WI38 (cell line): ENCODE measurements around the gene ADCK1.
A peak's percentile ranks its signal among the peaks of the same experiment; 100 is the strongest.

Experiments
- H3K4me3 ChIP-seq: 2 replicates; pipeline ENCODE4 v1.5.1; 2011; ENCODE audit warnings: low read depth, mild to moderate bottlenecking, control low read depth, low read length
- CTCF ChIP-seq: IDR thresholded peaks from 2 replicates; pipeline ENCODE4 v1.5.1; 2012; ENCODE audit warnings: low read depth, mild to moderate bottlenecking, control low read depth, low read length

The ADCK1 gene

GRCh38 chr14:77856941-77857340 lies 57.0 kb downstream of the ADCK1 start:
- TF ChIP-seq CTCF, result no peak
- H3K4me3 ChIP-seq, result no peak overlapping the region

GRCh38 chr14:77859934-77860570 lies 60.1 kb downstream of the ADCK1 start:
- TF ChIP-seq CTCF, result no peak
- H3K4me3 ChIP-seq, result no peak overlapping the region

DNA sequence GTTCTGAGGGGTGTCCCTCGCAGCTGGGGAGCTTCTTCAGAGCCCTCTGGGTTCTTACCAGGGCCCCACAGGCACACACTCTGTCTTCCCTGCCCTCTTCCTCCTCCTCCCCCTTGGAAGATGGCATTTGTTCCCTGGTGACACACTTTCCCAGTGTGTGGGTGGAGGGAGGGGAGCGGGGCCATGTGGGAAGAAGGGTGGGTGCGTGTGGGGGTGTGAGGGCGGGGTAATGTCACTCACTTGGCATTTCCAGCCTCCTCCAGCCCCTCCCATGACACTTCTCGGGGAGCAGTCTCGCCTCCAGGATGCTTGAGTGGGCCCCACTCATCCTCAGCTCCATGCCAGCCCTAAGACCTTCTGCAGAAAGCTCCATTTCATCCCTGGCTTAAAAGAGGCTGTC lies 61.3 kb downstream of the ADCK1 start:
- no peak for TF ChIP-seq CTCF
- no peak overlapping the region for H3K4me3 ChIP-seq

- no peak overlapping the region for H3K4me3 ChIP-seq
- TF ChIP-seq CTCF, result peak; percentile 99
These were observed 62.4 kb downstream of the ADCK1 start for GRCh38 chr14:77862154-77862786.

DNA sequence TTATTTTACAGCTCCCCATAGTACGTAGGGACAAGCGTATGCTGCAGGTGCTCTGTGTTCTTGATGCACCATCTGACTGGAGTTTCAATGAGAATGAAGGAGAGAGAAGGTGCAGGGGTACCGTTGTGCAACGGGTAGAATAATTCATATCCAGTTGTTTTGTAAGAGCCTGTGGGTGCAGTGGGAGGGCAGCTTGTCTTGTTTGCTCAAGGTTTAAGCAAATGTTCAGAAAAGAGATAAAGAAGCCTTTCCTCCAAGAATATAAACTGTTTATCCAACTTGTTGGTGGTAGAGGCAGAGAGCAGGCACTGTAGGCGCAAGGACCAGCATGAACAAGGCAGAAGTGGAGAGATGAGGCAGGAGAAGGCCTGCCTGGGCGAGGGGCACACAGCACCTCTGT lies 64.2 kb downstream of the ADCK1 start:
- no peak overlapping the region for H3K4me3 ChIP-seq
- TF ChIP-seq CTCF, result no peak

DNA sequence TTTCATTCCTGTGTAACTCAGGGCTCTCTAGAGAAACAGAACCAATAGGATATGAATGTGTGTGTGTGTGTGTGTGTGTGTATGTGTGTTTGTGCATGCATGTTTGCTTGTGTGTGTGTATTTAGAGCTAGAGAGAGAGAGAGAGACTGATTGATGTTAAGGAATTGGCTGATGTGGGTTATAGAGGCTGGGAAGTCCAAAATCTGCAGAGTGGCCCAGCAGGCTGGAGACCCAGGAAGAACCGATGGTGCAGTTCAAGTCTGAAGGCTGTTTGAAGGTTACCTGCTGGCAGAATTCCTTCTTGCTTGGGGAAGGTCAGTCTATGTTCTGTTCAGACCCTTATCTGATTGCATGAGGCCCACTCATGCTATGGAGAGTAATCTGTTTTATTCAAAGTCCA lies 64.7 kb downstream of the ADCK1 start:
- no peak for TF ChIP-seq CTCF
- H3K4me3 ChIP-seq, result no peak overlapping the region

GRCh38 chr14:77865455-77865854 lies 65.5 kb downstream of the ADCK1 start:
- no peak overlapping the region for H3K4me3 ChIP-seq
- no peak for TF ChIP-seq CTCF
